Measurements from ENCODE around the gene SORCS2. TPM values are rescaled to one million over a fixed set of nuclear protein-coding genes. Genes with fewer than 3 reads are reported as not detected.

The SORCS2 gene
- total RNA-seq, 1 donor from 2014 or later: 1.7 TPM

DNA sequence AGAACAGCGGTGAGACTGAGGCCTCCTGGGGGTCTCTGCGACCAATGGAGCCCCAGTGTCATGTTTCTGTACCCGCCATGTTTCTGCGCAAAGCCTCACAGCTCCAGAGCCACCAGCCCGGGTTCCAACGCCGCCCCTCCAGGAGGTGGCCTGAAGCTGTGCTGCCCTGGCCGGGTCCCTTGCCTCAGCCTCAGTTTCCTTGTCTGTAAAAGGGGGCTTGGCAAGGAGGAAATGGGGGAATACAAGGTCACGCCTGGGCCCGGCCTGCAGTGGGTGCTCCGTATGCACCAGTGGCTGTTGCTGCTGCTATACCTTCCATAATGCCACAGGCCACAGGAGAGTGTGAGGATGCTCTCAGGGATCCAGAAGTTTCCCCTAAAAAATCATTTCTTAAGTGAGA lies 517.8 kb downstream of the SORCS2 start:
- no peak for DNase-seq (ENCODE audit: low spot score)

DNA sequence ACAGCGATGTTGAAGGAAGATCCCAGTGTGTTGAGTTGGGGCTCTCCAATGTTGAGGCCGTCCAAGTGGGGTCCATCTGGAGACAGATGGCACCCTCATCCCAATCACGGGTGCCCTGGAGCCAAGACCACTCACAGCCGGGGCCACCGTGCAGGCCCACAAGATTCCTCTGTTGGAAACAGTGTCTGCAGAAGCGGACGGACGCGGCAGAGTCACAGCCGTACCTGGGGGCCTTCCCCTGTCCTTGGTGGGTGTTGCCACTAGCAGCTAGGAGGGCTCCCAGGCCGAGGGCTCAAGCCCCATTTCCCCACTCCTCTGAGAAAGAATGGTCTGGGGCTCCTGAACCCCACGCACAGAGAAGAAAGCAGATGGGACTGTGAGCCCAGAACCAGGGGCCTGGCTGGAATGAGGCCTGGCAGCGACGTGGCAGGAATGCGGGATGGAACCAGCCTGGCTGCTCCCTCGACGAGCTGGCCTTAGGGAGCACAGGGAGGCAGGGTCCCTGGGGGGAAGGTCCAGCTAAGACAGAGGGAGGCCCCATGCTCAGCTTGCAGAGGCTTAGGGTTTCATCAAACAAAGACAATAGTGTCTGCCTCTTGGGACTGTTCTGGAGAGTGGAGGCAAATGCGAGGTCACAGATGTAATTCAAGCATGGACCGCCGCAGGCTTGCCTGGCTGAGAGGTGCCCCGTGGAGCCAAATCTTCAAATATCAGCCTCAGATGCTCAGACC lies 518.4 kb downstream of the SORCS2 start:
- DNase-seq (ENCODE audit: low spot score): no peak

DNA sequence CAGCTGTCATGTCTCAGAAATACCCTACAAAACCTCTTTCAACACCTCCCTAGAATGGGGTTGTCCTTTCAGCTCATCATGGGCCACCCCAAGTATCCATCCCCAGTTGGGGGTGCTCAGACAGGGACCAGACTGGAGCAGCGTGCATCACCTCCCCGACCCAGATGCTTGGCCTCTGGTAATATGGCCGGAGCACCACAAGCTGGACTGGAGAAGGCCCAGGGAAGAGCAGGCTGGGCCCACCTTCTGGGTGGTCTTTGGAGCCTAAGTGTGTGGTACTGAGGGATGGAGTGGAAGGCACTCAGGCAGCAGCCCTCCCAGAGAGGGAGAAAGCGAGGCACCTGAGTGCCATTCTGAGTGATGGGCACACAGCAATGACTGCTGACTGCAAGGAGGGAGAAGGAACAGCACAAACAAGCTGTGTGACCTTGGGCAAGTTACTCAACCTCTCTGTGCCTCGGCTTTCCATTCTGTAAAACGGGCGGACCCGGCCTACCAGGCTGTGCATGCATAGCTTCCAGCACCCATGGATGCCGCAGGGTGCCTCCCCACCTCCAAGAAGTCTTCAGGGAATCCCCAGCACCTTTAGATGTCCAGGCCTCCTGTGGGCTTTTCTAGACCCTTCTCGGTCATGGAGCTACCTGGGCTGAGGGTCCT lies 519.1 kb downstream of the SORCS2 start:
- DNase-seq (ENCODE audit: low spot score): no peak

DNA sequence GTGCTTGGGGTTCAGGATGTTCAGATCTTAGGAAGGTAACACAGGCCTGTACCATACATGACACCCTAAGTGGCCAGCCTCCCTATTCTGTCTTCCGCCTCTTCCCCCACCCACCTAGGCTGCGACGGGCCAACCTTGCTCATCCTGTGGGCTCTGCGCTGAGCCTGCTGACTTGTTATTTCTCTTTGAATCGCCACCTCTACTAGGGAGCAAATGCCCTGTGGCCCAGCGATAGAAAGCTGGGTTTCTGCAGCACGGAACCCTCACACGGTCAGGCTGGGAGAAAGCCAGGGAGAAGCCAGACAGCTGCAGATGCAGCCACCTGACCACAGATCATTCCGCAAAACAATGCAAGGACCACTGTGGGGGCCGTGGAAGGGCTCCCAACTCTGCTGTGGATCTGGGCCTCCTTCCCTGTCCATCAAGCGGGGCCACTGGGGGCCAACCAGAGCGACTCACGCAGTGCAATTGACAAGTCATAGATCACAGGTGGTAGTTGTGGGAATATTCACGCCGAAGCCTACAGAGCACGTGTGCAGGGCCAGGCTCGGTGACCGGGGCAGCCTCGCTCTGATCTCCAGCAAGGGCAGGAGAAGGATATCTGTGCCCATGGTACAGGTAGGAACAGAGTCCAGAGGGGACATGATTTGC lies 519.8 kb downstream of the SORCS2 start:
- DNase-seq (ENCODE audit: low spot score): no peak

GRCh38 chr4:7713757-7714156 lies 521.4 kb downstream of the SORCS2 start:
- no peak for DNase-seq (ENCODE audit: low spot score)

- no peak for DNase-seq (ENCODE audit: low spot score)
Observed at GRCh38 chr4:7714176-7714575, 521.8 kb downstream of the SORCS2 start.

GRCh38 chr4:7714738-7715137 lies 522.4 kb downstream of the SORCS2 start:
- DNase-seq (ENCODE audit: low spot score): no peak

DNA sequence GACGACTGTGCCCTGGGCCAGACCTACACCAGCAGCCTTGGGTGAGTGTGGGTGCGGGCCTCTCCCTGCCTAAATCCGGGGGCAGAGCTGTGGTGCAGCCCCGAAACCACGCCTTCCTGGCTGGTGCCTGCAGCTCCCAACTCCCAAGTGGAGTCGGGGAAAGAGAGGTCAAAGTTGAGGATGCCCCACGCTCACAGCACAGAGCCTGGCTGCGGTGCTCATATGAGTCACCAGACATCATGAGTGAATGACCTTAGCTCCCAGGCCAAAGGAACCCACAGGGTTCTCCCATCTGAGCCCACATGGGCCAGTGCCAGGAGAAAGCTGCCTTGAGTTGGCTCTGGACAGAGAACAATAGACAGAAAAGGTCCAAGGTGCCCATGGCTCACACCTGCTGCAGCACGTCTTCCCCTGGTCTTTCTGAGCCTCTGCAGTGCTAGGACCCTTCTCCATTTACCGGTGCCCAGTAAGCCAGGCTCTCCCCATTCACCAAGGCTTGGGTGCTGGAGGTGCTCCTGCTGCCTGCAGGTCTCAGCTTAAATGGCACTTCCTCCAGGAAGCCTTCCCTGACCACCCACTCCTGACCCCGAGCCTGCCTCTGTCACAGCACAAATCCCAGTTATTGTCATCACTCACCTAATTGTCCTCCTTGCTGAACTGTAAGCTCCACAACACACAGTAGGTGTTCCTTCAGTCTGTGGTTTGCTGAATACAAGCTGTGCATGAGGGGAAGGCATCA lies 523.1 kb downstream of the SORCS2 start:
- DNase-seq (ENCODE audit: low spot score): no peak

- DNase-seq (ENCODE audit: low spot score): no peak
Observed at GRCh38 chr4:7716010-7716721, 523.8 kb downstream of the SORCS2 start.

DNA sequence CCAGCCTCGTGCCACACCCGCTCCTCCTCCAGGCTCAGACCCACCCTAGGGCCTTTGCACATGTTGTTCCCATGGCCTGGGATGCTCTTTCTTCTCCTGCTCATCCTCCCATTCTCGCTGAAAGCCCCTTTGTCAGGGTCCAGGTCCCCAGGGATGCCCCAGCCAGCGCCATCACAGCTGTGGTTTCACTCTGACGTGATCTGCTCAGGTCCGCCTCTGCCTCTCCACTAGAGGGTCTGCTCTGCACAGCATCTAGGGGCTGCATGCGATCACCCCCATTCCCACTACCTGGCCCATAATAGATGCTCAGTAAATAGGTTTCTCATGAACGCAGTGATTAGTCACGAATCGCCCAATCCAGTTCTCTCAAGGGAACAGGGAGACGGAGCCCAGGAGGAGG lies 524.8 kb downstream of the SORCS2 start:
- no peak for DNase-seq (ENCODE audit: low spot score)

DNA sequence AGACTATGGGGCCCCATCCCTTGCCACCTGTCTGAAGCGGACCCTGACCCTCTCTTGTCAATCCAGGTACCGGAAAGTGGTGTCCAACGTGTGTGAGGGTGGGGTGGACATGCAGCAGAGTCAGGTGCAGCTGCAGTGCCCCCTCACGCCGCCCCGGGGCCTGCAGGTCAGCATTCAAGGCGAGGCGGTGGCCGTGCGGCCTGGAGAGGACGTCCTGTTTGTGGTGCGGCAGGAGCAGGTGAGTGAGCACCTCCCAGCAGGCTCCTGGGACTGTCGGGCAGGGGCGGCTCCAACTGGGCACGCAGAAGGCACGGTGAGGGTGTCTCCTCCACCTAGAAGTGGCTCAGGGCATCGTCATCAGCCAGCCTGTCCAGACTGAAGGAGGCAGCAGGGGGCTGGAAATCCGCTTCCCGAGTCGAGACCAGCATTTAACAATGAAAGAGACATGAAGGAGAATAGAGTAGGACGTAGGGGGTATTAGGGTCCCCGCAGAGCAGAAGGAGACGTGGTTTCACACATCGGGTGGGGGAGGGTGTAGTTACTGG lies 525.7 kb downstream of the SORCS2 start:
- no peak for DNase-seq (ENCODE audit: low spot score)

GRCh38 chr4:7719354-7720174 lies 527.2 kb downstream of the SORCS2 start:
- peak; percentile 56 for DNase-seq (ENCODE audit: low spot score)

- no peak for DNase-seq (ENCODE audit: low spot score)
Observed at GRCh38 chr4:7721984-7722551, 529.7 kb downstream of the SORCS2 start.

GRCh38 chr4:7722766-7723387 lies 530.5 kb downstream of the SORCS2 start:
- no peak for DNase-seq (ENCODE audit: low spot score)

DNA sequence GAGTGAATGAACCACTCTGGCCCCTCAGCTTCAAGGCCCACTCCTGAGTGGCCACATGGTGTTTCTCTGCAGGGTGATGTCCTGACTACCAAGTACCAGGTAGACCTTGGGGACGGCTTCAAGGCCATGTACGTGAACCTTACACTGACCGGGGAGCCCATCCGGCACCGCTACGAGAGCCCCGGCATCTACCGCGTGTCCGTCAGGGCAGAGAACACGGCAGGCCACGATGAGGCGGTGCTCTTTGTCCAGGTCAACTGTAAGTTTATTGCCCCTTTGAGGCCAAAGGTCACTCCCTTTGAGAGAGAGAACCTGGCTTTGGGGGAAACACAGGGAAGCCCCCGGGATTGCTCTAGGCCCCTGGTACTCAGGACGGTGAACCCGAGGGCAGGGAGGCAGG lies 531.3 kb downstream of the SORCS2 start:
- no peak for DNase-seq (ENCODE audit: low spot score)

DNA sequence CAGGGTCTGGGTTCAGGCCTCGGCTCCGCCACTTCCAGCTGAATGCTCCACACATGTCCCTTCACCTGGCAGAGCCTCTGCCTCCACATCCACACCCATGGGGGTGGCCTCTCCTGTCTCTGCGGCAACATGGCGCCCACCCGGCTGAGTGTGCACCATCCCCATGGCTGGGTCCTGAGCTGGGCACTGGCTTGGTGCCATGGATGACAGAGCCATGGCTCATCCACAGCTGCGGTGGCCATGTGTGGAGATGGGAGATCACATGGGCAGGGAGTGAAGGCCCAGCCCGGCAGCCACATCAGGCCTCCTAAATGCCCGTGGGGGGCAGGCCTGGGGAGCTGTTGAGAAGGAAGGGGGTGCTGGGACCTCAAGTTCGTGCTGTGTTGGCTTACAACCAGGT lies 533.6 kb downstream of the SORCS2 start:
- no peak for DNase-seq (ENCODE audit: low spot score)

DNA sequence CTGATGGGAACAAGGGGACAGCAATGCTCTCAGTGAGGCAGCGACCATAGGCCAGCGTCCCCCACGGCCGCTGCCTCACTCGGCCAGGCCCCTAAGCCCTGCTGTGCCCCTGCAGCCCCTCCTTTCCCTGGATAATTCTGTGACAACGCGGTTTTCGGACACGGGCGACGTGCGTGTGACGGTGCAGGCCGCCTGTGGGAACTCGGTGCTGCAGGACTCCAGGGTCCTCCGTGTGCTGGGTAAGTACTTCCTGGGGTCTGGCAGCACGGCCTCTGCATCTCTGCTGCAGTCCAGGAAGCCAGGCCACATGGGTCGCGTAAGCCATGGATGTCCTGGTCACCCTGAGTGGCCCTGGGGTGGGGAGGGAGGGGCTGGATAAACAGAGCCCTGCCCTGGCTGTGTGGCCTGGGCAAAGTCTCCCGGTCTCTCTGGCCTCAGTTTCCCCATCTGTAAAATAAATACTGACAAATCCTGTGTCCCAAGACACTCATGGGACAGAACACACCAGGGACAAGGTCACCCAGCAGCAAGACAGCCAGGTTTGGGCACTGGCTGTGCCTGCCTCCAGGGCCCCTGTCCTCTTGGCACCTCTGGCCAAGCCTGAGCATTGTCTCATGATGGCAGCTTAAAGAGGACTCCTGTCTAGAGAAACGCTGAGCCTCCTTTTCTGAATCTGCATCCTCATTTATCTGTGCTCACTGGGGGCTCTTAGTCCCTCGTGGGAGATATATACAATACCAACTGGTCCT lies 534.5 kb downstream of the SORCS2 start:
- no peak for DNase-seq (ENCODE audit: low spot score)

GRCh38 chr4:7727749-7728148 lies 535.4 kb downstream of the SORCS2 start:
- no peak for DNase-seq (ENCODE audit: low spot score)

DNA sequence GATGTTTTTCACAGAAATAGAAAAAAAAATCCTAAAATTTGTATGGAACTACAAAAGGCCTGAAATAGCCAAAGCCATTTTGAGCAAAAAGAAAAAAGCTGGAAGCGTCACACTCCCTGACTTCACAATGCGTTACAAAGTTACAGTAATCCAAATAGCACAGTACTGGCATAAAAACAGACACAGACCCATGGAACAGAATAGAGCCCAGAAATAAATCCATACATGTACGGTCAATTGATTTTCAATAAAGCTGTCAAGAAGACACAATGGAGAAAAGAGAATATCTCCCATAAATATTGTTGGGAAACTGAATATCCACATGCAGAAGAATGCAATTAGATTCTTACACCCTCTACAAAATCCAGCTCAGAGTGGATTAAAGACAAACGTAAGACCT lies 539.1 kb downstream of the SORCS2 start:
- DNase-seq (ENCODE audit: low spot score): no peak

All from mucosa of gallbladder (tissue), 1 donor.